GM23248 (cell line): Measurements from ENCODE around the gene FTO. TPM values are rescaled to one million over a fixed set of nuclear protein-coding genes. Genes with fewer than 3 reads are reported as not detected.

Experiments used
- DNase-seq: peaks from one replicate; pipeline ENCODE4 v3.0.0-alpha.2; 2015
- H2AFZ ChIP-seq: fragments of 200-600 bp; sonication (generic); 2 replicates; pipeline ENCODE4 v1.6.1; 2016; ENCODE audit warnings: antibody characterized with exemption
- H3F3A ChIP-seq: fragments of 200-600 bp; sonication (generic); 2 replicates; pipeline ENCODE4 v1.6.1; 2016; ENCODE audit warnings: mild to moderate bottlenecking, antibody characterized with exemption, mixed run types; ENCODE audit not compliant: insufficient read depth
- H3K27ac ChIP-seq: fragments of 200-600 bp; sonication (generic); 2 replicates; pipeline ENCODE4 v1.5.1; 2016; ENCODE audit warnings: mild to moderate bottlenecking
- H3K27me3 ChIP-seq: fragments of 200-600 bp; sonication (generic); replicated peaks from 2 replicates; pipeline ENCODE4 v1.6.1; 2016; ENCODE audit warnings: mild to moderate bottlenecking; ENCODE audit not compliant: insufficient read depth
- H3K36me3 ChIP-seq: fragments of 200-600 bp; sonication (generic); 2 replicates; pipeline ENCODE4 v1.6.1; 2016; ENCODE audit warnings: low read depth, mild to moderate bottlenecking
- H3K4me1 ChIP-seq: fragments of 200-600 bp; sonication (generic); 2 replicates; pipeline ENCODE4 v1.6.1; 2016; ENCODE audit warnings: mild to moderate bottlenecking; ENCODE audit not compliant: insufficient read depth
- H3K4me2 ChIP-seq: fragments of 200-600 bp; sonication (generic); one replicate; pipeline ENCODE4 v1.6.1; 2016; ENCODE audit warnings: mild to moderate bottlenecking; ENCODE audit not compliant: unreplicated experiment
- H3K4me3 ChIP-seq: fragments of 200-600 bp; sonication (generic); 2 replicates; pipeline ENCODE4 v1.5.1; 2016; ENCODE audit warnings: mild to moderate bottlenecking
- H3K79me2 ChIP-seq: fragments of 200-600 bp; sonication (generic); 2 replicates; pipeline ENCODE4 v1.6.1; 2016; ENCODE audit warnings: mild to moderate bottlenecking; ENCODE audit not compliant: insufficient read depth
- H3K9ac ChIP-seq: fragments of 200-600 bp; sonication (generic); 2 replicates; pipeline ENCODE4 v1.6.1; 2016; ENCODE audit warnings: mild to moderate bottlenecking
- H3K9me2 ChIP-seq: fragments of 200-600 bp; sonication (generic); 2 replicates; pipeline ENCODE4 v1.6.1; 2016; ENCODE audit warnings: mixed run types, mild to moderate bottlenecking, moderate library complexity; ENCODE audit not compliant: insufficient read depth
- H3K9me3 ChIP-seq: fragments of 200-600 bp; sonication (generic); one replicate; pipeline ENCODE4 v1.6.1; 2017; ENCODE audit warnings: low read depth
- H4K20me1 ChIP-seq: fragments of 200-600 bp; sonication (generic); 2 replicates; pipeline ENCODE4 v1.6.0; 2016; ENCODE audit not compliant: insufficient read depth
- EZH2 ChIP-seq: fragments of 200-600 bp; sonication (generic); IDR thresholded peaks from 2 replicates; pipeline ENCODE4 v1.6.1; 2018; ENCODE audit warnings: antibody characterized with exemption, mild to moderate bottlenecking; ENCODE audit not compliant: insufficient read depth, poor library complexity, severe bottlenecking
- EZH2phosphoT487 ChIP-seq: fragments of 200-600 bp; sonication (generic); IDR thresholded peaks from 2 replicates; pipeline ENCODE4 v1.6.1; 2018; ENCODE audit warnings: antibody characterized with exemption, moderate library complexity, mild to moderate bottlenecking, low read depth; ENCODE audit not compliant: insufficient read depth
- WGBS, 2 experiments: methylation state at CpG; one replicate each; pipeline ENCODE4 v1.1.6; 2015 to 2017; ENCODE audit warnings: low lambda C conversion rate in 2 of 2, low coverage in 1 of 2; ENCODE audit errors: missing lambda C conversion rate in 2 of 2; 5-methylcytosine and 5-hydroxymethylcytosine counted together
- in situ Hi-C: fragments of 300-500 bp; cut with MboI; formaldehyde crosslinking; loops from 2 replicates; pipeline ENCODE4 v1.15.0; 2020
- polyA plus RNA-seq: library from polyadenylated mRNA; unstranded; fragments of >200 nt; fragmentation: Nextera tagmentation; extraction: Ambion mirVana; gene quantifications from 2 replicates; pipeline ENCODE4 v1.2.1, GENCODE V29; 2016
- total RNA-seq: library from RNA; depleted of rRNA; stranded (reverse); fragments of >200 nt; shearing (Covaris generic); gene quantifications from 2 replicates; pipeline ENCODE4 v1.2.3, GENCODE V29; 2014

The FTO gene
- total and polyA plus RNA-seq, 2 experiments from 2014 or later = 85.3 to 99.2 TPM

DNA sequence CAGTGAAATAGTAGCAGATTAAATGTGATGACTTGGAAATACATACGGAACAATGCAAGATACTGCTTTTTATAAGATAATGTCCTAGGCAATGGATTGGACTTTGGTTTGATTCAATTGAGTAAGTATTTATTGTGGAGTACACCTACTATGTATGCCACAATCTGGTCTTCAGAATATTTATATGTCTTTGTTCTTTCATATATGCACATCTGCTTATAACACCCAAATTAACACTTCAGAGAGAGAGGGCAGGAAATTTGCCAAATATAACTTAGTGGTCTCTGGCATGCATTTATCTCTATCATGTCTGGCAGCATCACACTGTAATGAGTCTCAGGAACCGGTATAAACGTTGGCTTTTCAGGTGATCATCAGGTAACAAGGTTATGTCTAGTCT lies 17.2 kb upstream of the FTO start:
- WGBS, 2 experiments = 39 to 40% methylated on average over 3 of the region's 3 CpGs
- Histone ChIP-seq H3F3A (peaks cover 28% of the 10 kb centered on the region; the same call in 1 of the 2 replicates), H3K27ac (no peak overlapping the region), H3K9ac (no peak overlapping the region), H3K9me3 (no peaks in the 10 kb centered on the region), H3K9me2 (no peaks in the 10 kb centered on the region), H3K27me3 (no peaks in the 10 kb centered on the region), H3K4me3 (no peak overlapping the region), H3K4me2 (no peak overlapping the region), H3K36me3 (peaks cover 32% of the 10 kb centered on the region), H2AFZ (no peak overlapping the region), H4K20me1 (no peaks in the 10 kb centered on the region), H3K4me1 (peaks cover 11% of the 10 kb centered on the region), H3K79me2 (no peaks in the 10 kb centered on the region)
- TF ChIP-seq EZH2phosphoT487 (no peak), EZH2 (no peak)
- DNase-seq = no peak
- in situ Hi-C loops = no loop called here

DNA sequence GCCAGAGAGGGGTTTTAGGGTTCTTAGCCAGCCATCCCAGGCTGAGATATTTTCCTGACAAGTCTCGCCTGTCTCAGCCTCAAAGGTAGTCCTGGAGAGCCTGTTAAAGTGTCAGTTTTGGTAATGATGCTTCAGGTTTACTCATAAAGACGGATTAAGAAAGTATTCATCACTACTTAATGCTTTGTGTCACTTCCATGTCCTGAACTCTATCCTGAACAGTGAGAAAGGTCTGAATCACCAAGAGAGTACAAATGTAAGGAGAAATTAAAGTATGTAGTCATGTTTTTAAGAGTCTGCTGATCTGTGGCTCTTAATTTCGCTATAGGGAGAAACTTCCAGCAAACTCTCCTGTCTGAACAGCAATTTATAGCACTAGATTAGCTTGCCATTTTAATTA lies 14.3 kb upstream of the FTO start:
- peaks cover 13% of the 10 kb centered on the region for H3K4me1 ChIP-seq
- H3K4me2 ChIP-seq = peak overlapping the region; percentile 24
- no peak overlapping the region for H3K4me3 ChIP-seq
- 44 to 51% methylated on average over 3 of the region's 3 CpGs for WGBS, 2 experiments
- no peak for TF ChIP-seq EZH2phosphoT487
- TF ChIP-seq EZH2 = no peak
- DNase-seq = peak; percentile 63
- H4K20me1 ChIP-seq = no peaks in the 10 kb centered on the region
- no peak overlapping the region for H3K9ac ChIP-seq
- peak overlapping the region; percentile 14 for H3K27ac ChIP-seq
- H3K79me2 ChIP-seq = no peaks in the 10 kb centered on the region
- H3F3A ChIP-seq = peaks cover 29% of the 10 kb centered on the region; the same call in 1 of the 2 replicates
- no peaks in the 10 kb centered on the region for H3K9me3 ChIP-seq
- H3K9me2 ChIP-seq = no peaks in the 10 kb centered on the region
- H2AFZ ChIP-seq = no peak overlapping the region
- peaks cover 41% of the 10 kb centered on the region for H3K36me3 ChIP-seq
- in situ Hi-C loops = no loop called here
- no peaks in the 10 kb centered on the region for H3K27me3 ChIP-seq

DNA sequence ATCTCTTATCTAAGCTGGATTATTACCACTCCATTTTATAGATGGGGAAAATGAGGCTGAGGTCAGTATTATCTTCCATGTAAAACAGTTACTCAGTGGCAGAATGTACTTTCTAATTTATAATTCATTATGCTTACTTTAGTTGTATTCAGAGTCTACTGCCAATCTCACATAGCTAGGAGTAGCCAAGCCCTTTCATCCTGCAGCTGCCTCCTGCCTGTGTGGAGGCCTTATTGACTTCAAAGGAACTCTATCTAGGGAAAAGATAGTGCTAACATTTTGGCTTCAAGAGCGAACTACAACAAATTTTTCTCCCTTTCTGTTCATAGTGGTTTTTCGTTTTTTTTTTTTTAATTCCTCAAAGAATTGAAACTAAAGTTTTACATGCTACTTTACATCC lies 13.2 kb upstream of the FTO start:
- Histone ChIP-seq H2AFZ (no peak overlapping the region), H3K36me3 (peaks cover 32% of the 10 kb centered on the region), H3K4me3 (no peak overlapping the region), H3K9ac (no peak overlapping the region), H3F3A (peaks cover 40% of the 10 kb centered on the region), H4K20me1 (no peaks in the 10 kb centered on the region), H3K4me1 (peaks cover 23% of the 10 kb centered on the region), H3K4me2 (no peak overlapping the region), H3K79me2 (no peaks in the 10 kb centered on the region), H3K27me3 (no peaks in the 10 kb centered on the region), H3K9me2 (no peaks in the 10 kb centered on the region), H3K27ac (no peak overlapping the region), H3K9me3 (no peaks in the 10 kb centered on the region)
- DNase-seq = no peak
- TF ChIP-seq EZH2phosphoT487 (no peak), EZH2 (no peak)
- 94 to 97% methylated on average over 2 of the region's 2 CpGs for WGBS, 2 experiments
- in situ Hi-C loops = no loop called here

- Histone ChIP-seq H3K9me2 (no peaks in the 10 kb centered on the region), H3K4me2 (no peak overlapping the region), H3K9ac (no peak overlapping the region), H3F3A (peaks cover 51% of the 10 kb centered on the region), H3K79me2 (no peaks in the 10 kb centered on the region), H4K20me1 (no peaks in the 10 kb centered on the region), H3K4me1 (peaks cover 27% of the 10 kb centered on the region), H3K36me3 (peaks cover 21% of the 10 kb centered on the region), H3K9me3 (no peaks in the 10 kb centered on the region), H3K27ac (no peak overlapping the region), H2AFZ (no peak overlapping the region), H3K4me3 (no peak overlapping the region), H3K27me3 (no peaks in the 10 kb centered on the region)
- in situ Hi-C loops = no loop called here
- TF ChIP-seq EZH2phosphoT487 = no peak
- no peak for TF ChIP-seq EZH2
- WGBS, 2 experiments = 96 to 98% methylated on average over 5 of the region's 5 CpGs
- DNase-seq = no peak
These were observed 11.8 kb upstream of the FTO start for GRCh38 chr16:53692146-53692545.

DNA sequence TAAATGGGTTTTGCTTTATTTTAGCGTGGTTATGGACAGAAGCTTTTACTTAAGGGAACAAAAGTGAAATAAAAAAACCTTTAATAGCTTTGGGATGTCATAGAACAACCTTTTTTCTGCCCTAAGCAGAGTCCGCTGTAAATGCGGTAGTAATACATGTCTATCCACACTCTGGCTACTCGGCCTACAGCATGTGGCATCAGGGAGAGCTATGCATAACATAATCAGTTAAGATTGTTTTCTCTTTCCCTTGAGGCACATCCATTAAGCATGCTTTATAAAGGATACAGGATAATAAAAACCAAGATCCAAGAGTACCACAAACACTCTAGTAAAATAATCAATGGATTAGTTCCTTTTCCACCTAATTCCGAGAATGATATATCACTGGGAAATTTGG lies 10.6 kb upstream of the FTO start:
- no peak for DNase-seq
- peaks cover 18% of the 10 kb centered on the region for H3K36me3 ChIP-seq

More for the DNA sequence above, 10.6 kb upstream of the FTO start:
- no peak overlapping the region for H3K4me3 ChIP-seq
- no peak overlapping the region for H3K4me2 ChIP-seq
- no peak overlapping the region for H3K9ac ChIP-seq
- in situ Hi-C loops = no loop called here
- H3K4me1 ChIP-seq = peaks cover 27% of the 10 kb centered on the region
- H4K20me1 ChIP-seq = no peaks in the 10 kb centered on the region
- TF ChIP-seq EZH2phosphoT487 (no peak), EZH2 (no peak)
- no peaks in the 10 kb centered on the region for H3K27me3 ChIP-seq
- H3K27ac ChIP-seq = no peak overlapping the region
- no peaks in the 10 kb centered on the region for H3K79me2 ChIP-seq
- H2AFZ ChIP-seq = no peak overlapping the region
- 91 to 93% methylated on average over 5 of the region's 5 CpGs for WGBS, 2 experiments
- peaks cover 48% of the 10 kb centered on the region for H3F3A ChIP-seq
- H3K9me3 ChIP-seq = no peaks in the 10 kb centered on the region
- no peaks in the 10 kb centered on the region for H3K9me2 ChIP-seq
